ENCODE data around the gene GALNT10. TPM values are rescaled to one million over a fixed set of nuclear protein-coding genes. Genes with fewer than 3 reads are reported as not detected.

The GALNT10 gene
- total and polyA plus RNA-seq, 8 donors, result 5.3 to 76.4 (median 27.4) TPM

- Histone ChIP-seq H3K27ac (no peak overlapping the region), H3K36me3 (no peaks in the 10 kb centered on the region), H3K9me3 (no peaks in the 10 kb centered on the region), H3K27me3 (no peaks in the 10 kb centered on the region), H3K4me3 (no peak overlapping the region), H3K4me1 (peaks cover 0 to 6% (median 0%) of the 10 kb centered on the region in 4 donors)
- TF ChIP-seq EP300 (IDR thresholded peaks at IDR 0.05) (no peak), POLR2A (IDR thresholded peaks at IDR 0.05) (no peak), POLR2AphosphoS5 (IDR thresholded peaks at IDR 0.05) (no peak)
- TF ChIP-seq, protein P1, sequence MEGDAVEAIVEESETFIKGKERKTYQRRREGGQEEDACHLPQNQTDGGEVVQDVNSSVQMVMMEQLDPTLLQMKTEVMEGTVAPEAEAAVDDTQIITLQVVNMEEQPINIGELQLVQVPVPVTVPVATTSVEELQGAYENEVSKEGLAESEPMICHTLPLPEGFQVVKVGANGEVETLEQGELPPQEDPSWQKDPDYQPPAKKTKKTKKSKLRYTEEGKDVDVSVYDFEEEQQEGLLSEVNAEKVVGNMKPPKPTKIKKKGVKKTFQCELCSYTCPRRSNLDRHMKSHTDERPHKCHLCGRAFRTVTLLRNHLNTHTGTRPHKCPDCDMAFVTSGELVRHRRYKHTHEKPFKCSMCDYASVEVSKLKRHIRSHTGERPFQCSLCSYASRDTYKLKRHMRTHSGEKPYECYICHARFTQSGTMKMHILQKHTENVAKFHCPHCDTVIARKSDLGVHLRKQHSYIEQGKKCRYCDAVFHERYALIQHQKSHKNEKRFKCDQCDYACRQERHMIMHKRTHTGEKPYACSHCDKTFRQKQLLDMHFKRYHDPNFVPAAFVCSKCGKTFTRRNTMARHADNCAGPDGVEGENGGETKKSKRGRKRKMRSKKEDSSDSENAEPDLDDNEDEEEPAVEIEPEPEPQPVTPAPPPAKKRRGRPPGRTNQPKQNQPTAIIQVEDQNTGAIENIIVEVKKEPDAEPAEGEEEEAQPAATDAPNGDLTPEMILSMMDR (IDR thresholded peaks at IDR 0.05), result no peak
- no peak for DNase-seq
- 23 to 67% (median 23%) methylated on average over 1 of the region's 1 CpG for WGBS, 5 donors
- intact Hi-C loops (cut with DNase I; ENCODE audit: low total_unique reads), result no loop called here
Observed at GRCh38 chr5:154158379-154158737, 32.2 kb upstream of the GALNT10 start.

- Histone ChIP-seq H3K27ac (no peak overlapping the region), H3K36me3 (no peaks in the 10 kb centered on the region), H3K9me3 (no peaks in the 10 kb centered on the region), H3K4me1 (peaks cover 0 to 6% (median 0%) of the 10 kb centered on the region in 4 donors), H3K27me3 (no peaks in the 10 kb centered on the region), H3K4me3 (no peak overlapping the region)
- intact Hi-C loops (cut with DNase I; ENCODE audit: low total_unique reads), result no loop called here
- no peak for DNase-seq
- TF ChIP-seq EP300 (IDR thresholded peaks at IDR 0.05) (no peak), POLR2A (IDR thresholded peaks at IDR 0.05) (no peak)
- TF ChIP-seq, protein P1 (IDR thresholded peaks at IDR 0.05), result no peak
Observed at GRCh38 chr5:154159343-154159742, 31.2 kb upstream of the GALNT10 start.

GRCh38 chr5:154162539-154163151 is 27.9 kb upstream of the GALNT10 start:
- Histone ChIP-seq H3K27ac (no peak overlapping the region), H3K4me3 (no peak overlapping the region), H3K36me3 (no peaks in the 10 kb centered on the region), H3K9me3 (no peaks in the 10 kb centered on the region), H3K4me1 (peaks cover 0 to 6% (median 0%) of the 10 kb centered on the region in 4 donors), H3K27me3 (peaks cover 0 to 9% (median 0%) of the 10 kb centered on the region in 3 donors)
- 56 to 69% (median 64%) methylated on average over 6 of the region's 6 CpGs for WGBS, 5 donors
- intact Hi-C loops (cut with DNase I; ENCODE audit: low total_unique reads), result no loop called here
- TF ChIP-seq POLR2AphosphoS5 (IDR thresholded peaks at IDR 0.05) (no peak), POLR2A (IDR thresholded peaks at IDR 0.05) (no peak), EP300 (IDR thresholded peaks at IDR 0.05) (no peak)
- TF ChIP-seq, protein P1 (IDR thresholded peaks at IDR 0.05), result no peak
- peak in 1 of 2 donors; percentile 71 for DNase-seq

GRCh38 chr5:154163327-154164248 is 26.9 kb upstream of the GALNT10 start:
- TF ChIP-seq EP300 (IDR thresholded peaks at IDR 0.05) (no peak), POLR2A (IDR thresholded peaks at IDR 0.05) (no peak), POLR2AphosphoS5 (IDR thresholded peaks at IDR 0.05) (no peak)
- TF ChIP-seq, protein P1 (IDR thresholded peaks at IDR 0.05), result no peak
- intact Hi-C loops (cut with DNase I; ENCODE audit: low total_unique reads), result no loop called here
- Histone ChIP-seq H3K36me3 (no peaks in the 10 kb centered on the region), H3K9me3 (no peaks in the 10 kb centered on the region), H3K27me3 (peaks cover 0 to 9% (median 0%) of the 10 kb centered on the region in 3 donors), H3K27ac (no peak overlapping the region), H3K4me1 (peaks cover 0 to 6% (median 3%) of the 10 kb centered on the region in 4 donors), H3K4me3 (no peak overlapping the region)
- WGBS, 5 donors, result 69 to 77% (median 73%) methylated on average over 4 of the region's 4 CpGs
- DNase-seq, result no peak

Data from stomach (tissue), 9 donors.